Fibroblast of lung (primary cell): Measurements from ENCODE around the gene SYS1. TPM values are rescaled to one million over a fixed set of nuclear protein-coding genes. Genes with fewer than 3 reads are reported as not detected.

ENCODE experiments used
- DNase-seq, 2 donors: peaks; one replicate each; pipeline versions ENCODE4 v3.0.0 to v3.0.0-alpha.2; 2010; ENCODE audit warnings: low read depth in 2 of 2
- H2AFZ ChIP-seq: 2 replicates; pipeline ENCODE4 v1.5.1; 2012; ENCODE audit warnings: low read length, control low read depth, inconsistent platforms
- H3K27ac ChIP-seq: 2 replicates; pipeline ENCODE4 v1.5.1; 2011; ENCODE audit warnings: low read length, control low read depth; ENCODE audit not compliant: insufficient read depth
- H3K27me3 ChIP-seq: 2 replicates; pipeline ENCODE4 v1.5.1; 2011; ENCODE audit warnings: mild to moderate bottlenecking, low read length; ENCODE audit not compliant: control insufficient read depth, insufficient read depth
- H3K36me3 ChIP-seq: 2 replicates; pipeline ENCODE4 v1.5.1; 2011; ENCODE audit warnings: low read length; ENCODE audit not compliant: control insufficient read depth, insufficient read depth
- H3K4me1 ChIP-seq: 2 replicates; pipeline ENCODE4 v1.5.1; 2011; ENCODE audit warnings: low read length; ENCODE audit not compliant: control insufficient read depth, insufficient read depth; ENCODE audit errors: extremely low read depth
- H3K4me2 ChIP-seq: 2 replicates; pipeline ENCODE4 v1.5.1; 2011; ENCODE audit warnings: low read length, control low read depth; ENCODE audit not compliant: insufficient read depth; ENCODE audit errors: extremely low read depth
- H3K4me3 ChIP-seq, 4 experiments: fragments of 200-600 bp in 1 of 4; sonication (generic) in 1 of 4; replicated peaks in 1 of 4; 2 replicates each; pipeline ENCODE4 v1.5.1; 2011 to 2016; ENCODE audit warnings: low read length in 4 of 4, low read depth in 3 of 4, mild to moderate bottlenecking in 3 of 4, control low read depth in 2 of 4, inconsistent platforms in 1 of 4, mixed read lengths in 1 of 4; ENCODE audit not compliant: insufficient read depth in 1 of 4; ENCODE audit errors: control extremely low read depth in 1 of 4
- H3K79me2 ChIP-seq: 2 replicates; pipeline ENCODE4 v1.5.1; 2012; ENCODE audit warnings: mild to moderate bottlenecking, low read length, inconsistent platforms; ENCODE audit not compliant: control insufficient read depth, insufficient read depth
- H3K9ac ChIP-seq: 2 replicates; pipeline ENCODE4 v1.5.1; 2011; ENCODE audit warnings: mild to moderate bottlenecking, low read length, control low read depth; ENCODE audit not compliant: insufficient read depth
- H3K9me3 ChIP-seq: 2 replicates; pipeline ENCODE4 v1.5.1; 2012; ENCODE audit warnings: low read depth, low read length; ENCODE audit not compliant: control insufficient read depth, insufficient read depth
- H4K20me1 ChIP-seq: 2 replicates; pipeline ENCODE4 v1.5.1; 2011; ENCODE audit warnings: low read length; ENCODE audit not compliant: control insufficient read depth, insufficient read depth; ENCODE audit errors: extremely low read depth
- EZH2 ChIP-seq: IDR thresholded peaks from 2 replicates; pipeline ENCODE4 v1.5.1; 2012; ENCODE audit warnings: low read length, control low read depth, mild to moderate bottlenecking; ENCODE audit errors: missing control alignments
- polyA plus RNA-seq, 2 donors: library from polyadenylated mRNA; depleted of rRNA in 1 of 2; stranded (reverse) in 1 of 2; unstranded in 1 of 2; fragments of >200 nt; gene quantifications; 2 replicates each; pipeline ENCODE4 v1.2.1, GENCODE V29; 2011 to 2012; ENCODE audit warnings: missing spikeins in 1 of 2
- total RNA-seq: library from RNA; depleted of rRNA; stranded (reverse); fragments of >200 nt; gene quantifications from 2 replicates; pipeline ENCODE4 v1.2.1, GENCODE V29; 2014
- TF ChIP-seq, protein P1 (sequence below), 2 donors: IDR thresholded peaks in 1 of 2; conservative IDR thresholded peaks in 1 of 2; 1 replicate in 1 of 2; 2 replicates in 1 of 2; pipeline ENCODE4 v1.5.1; 2011 to 2012; ENCODE audit warnings: low read length in 2 of 2, control low read depth in 1 of 2, inconsistent platforms in 1 of 2, low read depth in 1 of 2, mild to moderate bottlenecking in 1 of 2

Gene SYS1
- total and polyA plus RNA-seq, 2 donors (not counting 1 experiment from before 2014, with no cell fraction given): 20.5 to 23.4 TPM

DNA sequence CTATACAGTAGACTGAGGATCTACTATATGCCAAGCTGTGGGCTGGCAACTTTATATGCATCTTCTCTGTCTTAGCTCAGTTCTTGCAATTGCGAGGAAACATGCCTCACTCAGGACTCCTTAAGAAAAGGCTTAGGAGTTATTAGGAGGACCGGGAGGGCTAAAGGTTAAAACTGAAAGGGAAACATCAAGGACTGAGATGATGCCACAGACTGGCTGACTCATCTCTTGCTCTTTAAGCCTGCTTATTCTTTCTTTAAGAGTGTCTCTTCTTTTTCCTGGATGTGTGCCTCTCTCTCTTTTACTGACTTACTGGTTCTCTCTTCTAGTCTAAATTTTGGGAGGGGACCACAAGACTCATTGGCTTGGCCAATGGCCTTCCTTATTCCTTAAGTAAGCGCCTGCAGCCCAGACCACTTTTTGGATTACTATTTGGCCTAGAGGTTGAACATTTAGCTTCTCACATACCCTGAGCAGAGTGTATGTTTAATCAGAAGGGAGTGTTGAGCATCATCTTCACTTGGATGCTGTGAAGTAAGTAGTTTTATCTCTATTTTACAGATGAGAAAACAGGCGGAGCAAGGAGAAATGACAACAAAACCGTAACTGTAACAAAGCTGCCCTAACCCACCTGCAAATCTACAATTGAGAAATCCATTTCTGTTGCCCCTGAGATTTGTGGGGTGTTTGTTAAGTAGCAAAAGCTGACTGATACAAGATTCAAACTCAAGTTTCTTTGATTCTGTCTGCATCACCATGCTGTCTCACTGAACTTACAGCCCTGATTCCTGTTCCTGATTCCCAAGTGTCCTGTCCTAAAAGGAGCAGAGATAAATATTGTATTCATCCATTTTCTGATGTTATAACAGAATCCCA is 7.5 kb upstream of the SYS1 start:
- Histone ChIP-seq H3K27me3 (no peaks in the 10 kb centered on the region), H3K9me3 (no peaks in the 10 kb centered on the region), H2AFZ (no peak overlapping the region), H4K20me1 (no peaks in the 10 kb centered on the region), H3K36me3 (no peaks in the 10 kb centered on the region), H3K4me3 (no peak overlapping the region), H3K27ac (peak overlapping the region; percentile 31), H3K79me2 (no peaks in the 10 kb centered on the region), H3K4me1 (peaks cover 34% of the 10 kb centered on the region), H3K4me2 (peak overlapping the region; percentile 82), H3K9ac (no peak overlapping the region)
- peak; percentile 80 to 84 for DNase-seq
- no peak for TF ChIP-seq EZH2
- TF ChIP-seq, protein P1, sequence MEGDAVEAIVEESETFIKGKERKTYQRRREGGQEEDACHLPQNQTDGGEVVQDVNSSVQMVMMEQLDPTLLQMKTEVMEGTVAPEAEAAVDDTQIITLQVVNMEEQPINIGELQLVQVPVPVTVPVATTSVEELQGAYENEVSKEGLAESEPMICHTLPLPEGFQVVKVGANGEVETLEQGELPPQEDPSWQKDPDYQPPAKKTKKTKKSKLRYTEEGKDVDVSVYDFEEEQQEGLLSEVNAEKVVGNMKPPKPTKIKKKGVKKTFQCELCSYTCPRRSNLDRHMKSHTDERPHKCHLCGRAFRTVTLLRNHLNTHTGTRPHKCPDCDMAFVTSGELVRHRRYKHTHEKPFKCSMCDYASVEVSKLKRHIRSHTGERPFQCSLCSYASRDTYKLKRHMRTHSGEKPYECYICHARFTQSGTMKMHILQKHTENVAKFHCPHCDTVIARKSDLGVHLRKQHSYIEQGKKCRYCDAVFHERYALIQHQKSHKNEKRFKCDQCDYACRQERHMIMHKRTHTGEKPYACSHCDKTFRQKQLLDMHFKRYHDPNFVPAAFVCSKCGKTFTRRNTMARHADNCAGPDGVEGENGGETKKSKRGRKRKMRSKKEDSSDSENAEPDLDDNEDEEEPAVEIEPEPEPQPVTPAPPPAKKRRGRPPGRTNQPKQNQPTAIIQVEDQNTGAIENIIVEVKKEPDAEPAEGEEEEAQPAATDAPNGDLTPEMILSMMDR (conservative IDR thresholded peaks at IDR 0.05 in 1 of 2, IDR thresholded peaks at IDR 0.05 in 1 of 2; ENCODE audit: low read depth in 1 of 2, low read length in 2 of 2): no peak

DNA sequence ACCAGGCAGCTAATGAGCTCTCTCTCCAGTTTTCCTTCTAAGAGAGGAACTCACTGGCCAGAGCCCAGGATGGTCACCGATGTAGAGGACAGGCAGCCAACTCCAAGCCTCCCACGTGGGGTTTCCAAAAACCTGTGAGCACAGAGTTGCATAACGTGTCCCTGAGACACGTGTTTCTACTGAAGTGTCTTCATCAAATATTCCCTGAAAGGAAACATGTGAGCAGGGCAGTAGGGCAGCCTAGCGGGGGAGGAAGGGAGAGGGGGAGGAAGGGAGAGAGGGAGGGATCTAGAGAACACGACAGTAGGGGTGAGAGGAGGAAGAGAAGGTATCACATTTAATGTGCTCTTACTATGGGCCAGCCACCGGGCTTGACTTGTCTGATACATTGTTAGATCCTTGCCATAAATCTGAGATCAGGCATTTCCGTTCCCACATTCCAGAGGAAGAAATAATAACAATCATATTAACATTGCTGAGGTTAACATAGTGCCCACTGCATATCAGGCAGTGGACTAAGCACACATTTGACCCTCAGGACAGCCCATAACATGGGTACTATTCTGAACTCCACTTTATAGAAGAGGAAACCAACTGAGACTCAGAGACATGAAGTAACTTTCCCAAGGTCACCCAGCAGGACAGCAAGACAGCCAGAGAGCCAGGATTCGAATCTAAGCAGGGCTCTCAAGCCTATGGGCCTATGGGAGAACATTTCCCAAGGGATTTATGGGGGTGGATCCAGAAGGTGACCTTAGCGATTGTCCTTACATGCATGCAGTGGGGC is 4.5 kb upstream of the SYS1 start:
- H3K4me2 ChIP-seq: peak overlapping the region; percentile 58
- peak overlapping the region; percentile 32 for H2AFZ ChIP-seq
- H3K27me3 ChIP-seq: no peaks in the 10 kb centered on the region
- peaks cover 34% of the 10 kb centered on the region for H3K4me1 ChIP-seq
- H3K36me3 ChIP-seq: no peaks in the 10 kb centered on the region
- H3K79me2 ChIP-seq: peaks cover 2% of the 10 kb centered on the region
- TF ChIP-seq, protein P1 (conservative IDR thresholded peaks at IDR 0.05 in 1 of 2, IDR thresholded peaks at IDR 0.05 in 1 of 2; ENCODE audit: low read depth in 1 of 2, low read length in 2 of 2): no peak
- H4K20me1 ChIP-seq: no peaks in the 10 kb centered on the region
- no peak overlapping the region for H3K4me3 ChIP-seq
- no peak overlapping the region for H3K9ac ChIP-seq
- peak overlapping the region; percentile 68 for H3K27ac ChIP-seq
- H3K9me3 ChIP-seq: no peaks in the 10 kb centered on the region
- peak; percentile 74 to 81 for DNase-seq

DNA sequence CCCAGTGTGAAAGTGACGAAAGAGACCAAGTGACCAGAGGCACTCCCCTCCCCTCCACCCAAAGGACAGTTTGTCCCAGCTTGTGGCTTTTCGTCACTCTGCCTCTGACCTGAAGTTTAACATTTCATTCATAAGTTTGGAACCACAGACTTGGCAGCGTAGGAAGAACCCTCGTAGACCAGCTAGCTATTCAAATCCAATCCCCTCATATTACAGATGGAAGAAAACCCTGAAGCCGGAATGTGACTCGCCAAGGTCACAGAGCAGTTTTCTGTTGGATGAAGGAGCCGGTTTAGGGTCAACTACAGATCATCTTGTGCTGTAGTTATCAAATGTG is 3.9 kb upstream of the SYS1 start:
- Histone ChIP-seq H3K36me3 (no peaks in the 10 kb centered on the region), H3K27ac (peak overlapping the region; percentile 68), H3K4me2 (peak overlapping the region; percentile 58), H3K9me3 (no peaks in the 10 kb centered on the region), H4K20me1 (no peaks in the 10 kb centered on the region), H3K27me3 (no peaks in the 10 kb centered on the region), H3K79me2 (peaks cover 7% of the 10 kb centered on the region), H3K9ac (no peak overlapping the region), H2AFZ (no peak overlapping the region), H3K4me1 (peaks cover 35% of the 10 kb centered on the region), H3K4me3 (no peak overlapping the region)
- TF ChIP-seq EZH2: no peak
- DNase-seq: peak; percentile 81 to 88
